ENCODE measurements around the gene OR56A3.

GRCh38 chr11:5966958-5967357, 24.9 kb downstream of the OR56A3 start:
- TF ChIP-seq CTCF (IDR thresholded peaks at IDR 0.05 in 4 of 5, conservative IDR thresholded peaks at IDR 0.05 in 1 of 5) (no peak), POLR2A (IDR thresholded peaks at IDR 0.05) (no peak)
